NOMO-1 treated with dmso at 0.1 percent for 144 hours (cell line): ENCODE results near the gene RAB6B.

Experiments
- DNase-seq: peaks from one replicate; lab custom pipeline; 2025; ENCODE audit not compliant: unreplicated experiment; lab: John Stamatoyannopoulos, UW

Gene RAB6B

GRCh38 chr3:133838296-133838789, 57.3 kb downstream of the RAB6B start:
- DNase-seq: no peak

GRCh38 chr3:133837487-133838295, 58.0 kb downstream of the RAB6B start:
- no peak for DNase-seq

- DNase-seq: no peak
Measured at GRCh38 chr3:133836497-133837158, 59.1 kb downstream of the RAB6B start.

- no peak for DNase-seq
Measured at GRCh38 chr3:133835961-133836360, 59.7 kb downstream of the RAB6B start.

- no peak for DNase-seq
Measured at GRCh38 chr3:133835418-133835743, 60.3 kb downstream of the RAB6B start.

GRCh38 chr3:133834621-133835417, 60.9 kb downstream of the RAB6B start:
- DNase-seq: no peak

GRCh38 chr3:133833880-133834620, 61.6 kb downstream of the RAB6B start:
- no peak for DNase-seq

GRCh38 chr3:133833267-133833666, 62.4 kb downstream of the RAB6B start:
- DNase-seq: no peak

GRCh38 chr3:133832802-133833144, 62.9 kb downstream of the RAB6B start:
- no peak for DNase-seq

GRCh38 chr3:133831966-133832801, 63.5 kb downstream of the RAB6B start:
- DNase-seq: no peak

GRCh38 chr3:133830071-133830470, 65.6 kb downstream of the RAB6B start:
- DNase-seq: no peak

GRCh38 chr3:133829310-133829707, 66.4 kb downstream of the RAB6B start:
- no peak for DNase-seq

GRCh38 chr3:133828576-133829309, 66.9 kb downstream of the RAB6B start:
- DNase-seq: no peak

GRCh38 chr3:133827684-133828083, 68.0 kb downstream of the RAB6B start:
- no peak for DNase-seq

GRCh38 chr3:133827136-133827535, 68.5 kb downstream of the RAB6B start:
- no peak for DNase-seq

GRCh38 chr3:133825969-133826727, 69.5 kb downstream of the RAB6B start:
- DNase-seq: no peak

- DNase-seq: no peak
Measured at GRCh38 chr3:133824961-133825485, 70.7 kb downstream of the RAB6B start.

- no peak for DNase-seq
Measured at GRCh38 chr3:133821767-133822638, 73.7 kb downstream of the RAB6B start.
